Measurements from ENCODE around the gene ARID1B. TPM values are rescaled to one million over a fixed set of nuclear protein-coding genes. Genes with fewer than 3 reads are reported as not detected.

Gene ARID1B
- total and polyA plus RNA-seq, 9 of the 15 experiments (the other 6 are each of a cell fraction or from before 2014, with no cell fraction given): 12.5 to 50.5 (median 25.8) TPM

DNA sequence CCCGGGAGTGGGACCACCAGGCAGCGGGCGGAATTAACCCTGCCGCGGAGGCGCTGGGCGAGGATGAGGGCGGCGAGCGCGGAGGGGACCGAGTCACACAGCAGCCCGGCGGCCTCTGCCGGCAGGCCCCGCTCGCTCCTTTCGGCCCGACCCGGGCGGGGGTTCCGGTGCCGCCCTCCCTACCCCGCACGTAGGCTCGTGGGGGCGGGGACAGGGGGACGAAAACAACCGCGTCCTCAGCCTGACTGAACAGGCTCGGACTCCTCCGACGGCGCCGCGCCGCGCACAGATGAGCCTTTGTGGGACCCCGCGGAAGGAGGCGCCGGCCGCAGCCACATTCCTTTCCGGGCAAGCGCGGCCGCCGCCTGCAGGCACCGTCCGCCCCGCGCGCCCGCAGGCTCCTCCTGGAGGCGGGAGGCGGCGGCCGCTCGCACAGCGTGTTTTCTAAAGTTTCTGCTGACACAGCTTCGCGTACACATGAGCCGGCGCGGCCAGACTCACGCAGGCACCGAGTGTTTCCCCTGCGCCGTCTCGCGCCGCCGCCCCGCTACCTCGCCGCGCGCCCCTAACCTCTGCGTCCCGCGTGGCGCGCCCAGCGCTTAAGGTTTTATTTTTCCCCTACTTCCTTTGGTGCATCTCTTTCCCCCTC lies 244.3 kb downstream of the ARID1B start (continued):
- TF ChIP-seq ZNF347 (CRISPR knock-in tag; IDR thresholded peaks at IDR 0.05; ENCODE audit: low read depth) (no peak), FOXA1 (IDR thresholded peaks at IDR 0.05; ENCODE audit: borderline replicate concordance) (no peak), ZNF140 (CRISPR knock-in tag; IDR thresholded peaks at IDR 0.05) (no peak), SAFB2 (IDR thresholded peaks at IDR 0.05; ENCODE audit: borderline replicate concordance, low read depth, low read length, severe bottlenecking) (no peak), FOSL1 (tag; conservative IDR thresholded peaks at IDR 0.05) (peak; percentile 62), U2AF1 (optimal IDR thresholded peaks at IDR 0.05; ENCODE audit: low read depth, low read length) (peak; percentile 51), TCF7 (IDR thresholded peaks at IDR 0.05; ENCODE audit: borderline replicate concordance) (no peak), ILK (tag; IDR thresholded peaks at IDR 0.05; ENCODE audit: borderline replicate concordance, low read depth) (no peak), RBM25 (IDR thresholded peaks at IDR 0.05; ENCODE audit: low read depth, low read length, severe bottlenecking) (peak; percentile 28), BRCA1 (IDR thresholded peaks at IDR 0.05) (no peak), BRCA1 (CRISPR knock-in tag; IDR thresholded peaks at IDR 0.05) (no peak), ZBTB7A (IDR thresholded peaks at IDR 0.05; ENCODE audit: borderline replicate concordance, control insufficient read depth, low read depth, low read length) (peak; percentile 54), POLR2G (IDR thresholded peaks at IDR 0.05; ENCODE audit: low read depth, low read length) (peak; percentile 100), ZNF696 (CRISPR knock-in tag; conservative IDR thresholded peaks at IDR 0.05) (no peak), ELF2 (CRISPR knock-in tag; IDR thresholded peaks at IDR 0.05) (peak; percentile 52; the same call in 1 of the 2 replicates), CCNT2 (IDR thresholded peaks at IDR 0.05; ENCODE audit: borderline replicate concordance, extremely low read depth, insufficient read length, low read depth, low read length) (peak; percentile 86)
- TF ChIP-seq, protein P1, sequence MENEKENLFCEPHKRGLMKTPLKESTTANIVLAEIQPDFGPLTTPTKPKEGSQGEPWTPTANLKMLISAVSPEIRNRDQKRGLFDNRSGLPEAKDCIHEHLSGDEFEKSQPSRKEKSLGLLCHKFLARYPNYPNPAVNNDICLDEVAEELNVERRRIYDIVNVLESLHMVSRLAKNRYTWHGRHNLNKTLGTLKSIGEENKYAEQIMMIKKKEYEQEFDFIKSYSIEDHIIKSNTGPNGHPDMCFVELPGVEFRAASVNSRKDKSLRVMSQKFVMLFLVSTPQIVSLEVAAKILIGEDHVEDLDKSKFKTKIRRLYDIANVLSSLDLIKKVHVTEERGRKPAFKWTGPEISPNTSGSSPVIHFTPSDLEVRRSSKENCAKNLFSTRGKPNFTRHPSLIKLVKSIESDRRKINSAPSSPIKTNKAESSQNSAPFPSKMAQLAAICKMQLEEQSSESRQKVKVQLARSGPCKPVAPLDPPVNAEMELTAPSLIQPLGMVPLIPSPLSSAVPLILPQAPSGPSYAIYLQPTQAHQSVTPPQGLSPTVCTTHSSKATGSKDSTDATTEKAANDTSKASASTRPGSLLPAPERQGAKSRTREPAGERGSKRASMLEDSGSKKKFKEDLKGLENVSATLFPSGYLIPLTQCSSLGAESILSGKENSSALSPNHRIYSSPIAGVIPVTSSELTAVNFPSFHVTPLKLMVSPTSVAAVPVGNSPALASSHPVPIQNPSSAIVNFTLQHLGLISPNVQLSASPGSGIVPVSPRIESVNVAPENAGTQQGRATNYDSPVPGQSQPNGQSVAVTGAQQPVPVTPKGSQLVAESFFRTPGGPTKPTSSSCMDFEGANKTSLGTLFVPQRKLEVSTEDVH (IDR thresholded peaks at IDR 0.05; ENCODE audit: low read depth, partially characterized antibody): peak; percentile 77
- TF ChIP-seq, protein P2, sequence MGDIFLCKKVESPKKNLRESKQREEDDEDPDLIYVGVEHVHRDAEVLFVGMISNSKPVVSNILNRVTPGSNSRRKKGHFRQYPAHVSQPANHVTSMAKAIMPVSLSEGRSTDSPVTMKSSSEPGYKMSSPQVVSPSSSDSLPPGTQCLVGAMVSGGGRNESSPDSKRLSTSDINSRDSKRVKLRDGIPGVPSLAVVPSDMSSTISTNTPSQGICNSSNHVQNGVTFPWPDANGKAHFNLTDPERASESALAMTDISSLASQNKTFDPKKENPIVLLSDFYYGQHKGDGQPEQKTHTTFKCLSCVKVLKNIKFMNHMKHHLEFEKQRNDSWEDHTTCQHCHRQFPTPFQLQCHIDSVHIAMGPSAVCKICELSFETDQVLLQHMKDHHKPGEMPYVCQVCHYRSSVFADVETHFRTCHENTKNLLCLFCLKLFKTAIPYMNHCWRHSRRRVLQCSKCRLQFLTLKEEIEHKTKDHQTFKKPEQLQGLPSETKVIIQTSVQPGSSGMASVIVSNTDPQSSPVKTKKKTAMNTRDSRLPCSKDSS (IDR thresholded peaks at IDR 0.05; ENCODE audit: low read depth, partially characterized antibody): no peak
- TF ChIP-seq, protein P3, sequence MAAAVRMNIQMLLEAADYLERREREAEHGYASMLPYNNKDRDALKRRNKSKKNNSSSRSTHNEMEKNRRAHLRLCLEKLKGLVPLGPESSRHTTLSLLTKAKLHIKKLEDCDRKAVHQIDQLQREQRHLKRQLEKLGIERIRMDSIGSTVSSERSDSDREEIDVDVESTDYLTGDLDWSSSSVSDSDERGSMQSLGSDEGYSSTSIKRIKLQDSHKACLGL (CRISPR knock-in tag; IDR thresholded peaks at IDR 0.05; ENCODE audit: borderline replicate concordance, poor library complexity, severe bottlenecking): no peak
